ENCODE results near the gene IWS1.
"Not testable (repeated sequence)": the region's sequence is repeated elsewhere in the genome, so short reads cannot be mapped to it uniquely, and the experiment has no call there.

The IWS1 gene

DNA sequence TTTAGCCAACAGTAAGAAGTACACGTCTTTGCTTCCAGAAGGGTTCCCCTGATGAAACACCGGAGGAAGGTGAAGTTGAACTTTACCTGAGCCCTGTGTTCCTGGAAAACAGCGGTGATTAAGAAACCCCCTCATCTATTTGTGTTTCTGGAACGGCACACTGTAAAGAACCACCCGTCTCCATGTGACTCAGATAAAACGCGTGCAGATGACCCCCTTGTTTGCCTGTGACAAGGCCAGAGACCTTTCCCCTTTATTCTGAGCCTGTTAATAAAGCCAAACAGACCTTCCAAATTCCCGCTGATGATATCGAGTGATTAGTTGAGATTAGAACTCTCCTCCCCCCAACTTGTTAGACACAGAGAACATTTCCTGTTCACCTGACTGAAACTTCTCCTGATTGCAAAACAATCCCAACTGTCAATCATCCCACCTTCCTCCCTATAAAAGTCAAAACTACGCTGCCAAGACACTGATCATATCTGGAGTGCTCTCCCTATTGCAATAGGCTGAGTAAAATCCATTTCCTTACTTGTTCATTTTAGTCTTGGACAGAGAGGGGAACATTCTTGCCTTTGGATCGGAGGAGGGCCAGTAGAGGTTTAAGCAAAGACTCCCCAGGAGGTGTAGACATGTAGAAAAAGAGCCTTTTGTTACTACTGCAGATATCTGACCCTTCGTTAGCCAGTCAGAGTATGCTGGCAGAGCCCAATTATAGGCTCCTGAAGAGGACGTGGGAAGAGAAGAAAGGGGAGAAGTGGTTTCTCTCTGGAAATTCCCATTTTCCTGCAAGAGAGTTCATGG is 914 bp upstream of the IWS1 start:
- no peak for DNase-seq

DNA sequence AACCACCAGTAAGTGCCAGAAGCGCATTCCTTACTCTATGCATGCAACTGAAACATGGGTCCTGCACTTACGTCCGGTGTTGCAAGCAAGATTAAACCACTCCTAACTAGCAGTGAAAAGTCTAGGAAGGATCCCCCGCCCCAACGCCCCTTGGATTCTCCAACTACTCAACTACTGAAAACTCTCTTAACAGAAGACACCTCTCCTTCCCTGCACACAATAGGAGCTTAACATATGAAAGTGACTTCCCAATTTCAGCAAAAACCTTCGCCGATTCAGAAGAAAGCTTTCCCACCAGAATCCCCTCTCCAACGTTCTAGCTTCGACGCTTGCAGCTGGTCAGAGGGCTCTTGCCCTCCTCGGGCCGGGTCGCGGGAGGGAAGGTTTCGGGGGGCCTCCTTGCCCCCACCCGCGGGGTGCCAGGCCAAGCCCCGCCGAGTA is 578 bp downstream of the IWS1 start:
- peak; percentile 24 for DNase-seq

DNA sequence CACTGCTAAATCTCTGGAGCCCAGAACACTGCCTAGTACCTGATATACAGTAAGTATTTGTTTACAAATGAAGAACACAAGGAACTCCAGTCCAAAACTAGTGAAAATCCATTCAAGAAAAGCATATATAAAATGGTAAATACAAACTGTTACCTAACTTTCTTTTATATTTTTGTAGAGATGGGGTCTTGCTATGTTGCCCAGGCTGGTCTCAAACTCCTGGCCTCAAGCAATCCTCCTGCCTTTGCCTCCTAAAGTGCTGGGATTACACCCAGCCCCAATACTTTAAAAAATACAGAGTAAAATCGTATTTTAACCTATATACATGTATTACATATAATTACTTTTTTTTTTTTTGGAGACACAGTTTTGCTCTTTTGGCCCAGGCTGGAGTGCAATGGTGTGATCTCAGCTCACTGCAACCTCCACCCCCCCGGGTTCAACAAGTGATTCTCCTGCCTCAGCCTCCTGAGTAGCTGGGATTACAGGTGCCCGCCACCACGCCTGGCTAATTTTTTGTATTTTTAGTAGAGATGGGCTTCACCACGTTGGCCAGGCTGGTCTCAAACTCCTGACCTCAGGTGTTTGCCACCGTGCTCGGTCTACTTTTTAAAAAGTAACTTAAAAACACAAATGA is 2.0 kb downstream of the IWS1 start:
- DNase-seq, result not testable (repeated sequence)

DNA sequence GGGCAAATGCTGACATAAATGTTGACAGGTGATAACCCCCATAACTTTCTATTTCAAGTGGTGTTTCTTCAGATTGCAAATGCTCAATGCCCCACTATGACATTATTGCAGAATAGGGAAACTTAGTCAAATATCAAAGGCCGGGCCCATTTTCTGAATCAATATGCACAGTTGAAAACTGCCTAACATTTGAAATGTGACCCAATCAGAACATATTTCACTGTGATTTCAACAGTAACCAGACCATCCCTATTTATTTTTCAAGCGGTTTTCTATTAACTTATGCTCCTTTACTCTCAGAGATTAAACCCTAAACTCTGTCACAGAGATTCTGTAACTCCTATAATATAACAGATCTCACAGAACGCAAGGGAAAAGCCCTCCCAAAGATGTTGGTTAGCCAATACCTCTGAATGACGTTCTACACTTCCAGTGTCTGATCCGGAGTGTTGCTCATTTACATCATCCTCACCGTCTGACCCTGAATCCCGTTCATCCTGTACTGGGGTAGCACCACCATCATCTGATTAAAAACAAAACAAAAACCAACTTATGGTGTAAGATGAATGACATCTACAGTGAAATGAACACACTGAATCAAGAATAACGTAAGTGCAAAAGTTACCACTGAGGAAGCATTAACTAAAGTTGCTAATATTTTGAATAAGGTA is 2.9 kb downstream of the IWS1 start:
- DNase-seq, result no peak

DNA sequence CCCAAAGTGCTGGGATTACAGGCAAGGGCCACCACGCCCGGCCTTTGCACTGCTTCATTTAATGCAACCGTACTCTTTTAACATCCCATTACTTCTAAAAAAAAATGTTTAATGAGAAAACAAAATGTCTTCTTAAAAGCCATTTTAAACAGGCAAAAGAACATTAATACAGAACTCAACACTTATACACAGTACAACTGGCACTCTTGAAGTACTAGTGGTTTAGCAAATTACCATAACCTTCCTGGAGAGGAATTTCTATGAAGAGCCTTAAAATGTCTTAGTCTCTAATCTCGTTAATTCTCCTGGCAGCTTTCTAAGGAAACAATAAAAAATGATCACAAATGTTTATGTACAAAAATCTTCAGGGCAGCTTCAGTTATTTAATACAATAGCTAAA is 5.9 kb downstream of the IWS1 start:
- no peak for DNase-seq

DNA sequence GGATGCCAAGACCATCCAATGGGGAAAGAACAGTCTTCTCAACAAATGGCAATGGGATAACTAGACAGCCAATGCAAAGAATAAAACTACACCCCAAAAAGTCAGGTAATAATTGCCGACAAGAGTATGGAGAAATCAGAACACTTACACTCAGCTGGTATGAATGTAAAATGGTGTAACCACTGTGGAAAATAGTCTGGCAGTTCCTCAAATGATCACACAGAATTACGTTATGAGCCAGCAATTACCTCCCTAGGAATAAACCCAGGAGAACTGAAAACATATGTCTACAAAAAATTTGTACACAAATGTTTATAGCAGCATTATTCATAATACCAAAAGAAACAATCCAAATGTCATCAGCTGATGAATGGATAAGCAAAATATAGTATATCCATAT is 8.8 kb downstream of the IWS1 start:
- no peak for DNase-seq

DNA sequence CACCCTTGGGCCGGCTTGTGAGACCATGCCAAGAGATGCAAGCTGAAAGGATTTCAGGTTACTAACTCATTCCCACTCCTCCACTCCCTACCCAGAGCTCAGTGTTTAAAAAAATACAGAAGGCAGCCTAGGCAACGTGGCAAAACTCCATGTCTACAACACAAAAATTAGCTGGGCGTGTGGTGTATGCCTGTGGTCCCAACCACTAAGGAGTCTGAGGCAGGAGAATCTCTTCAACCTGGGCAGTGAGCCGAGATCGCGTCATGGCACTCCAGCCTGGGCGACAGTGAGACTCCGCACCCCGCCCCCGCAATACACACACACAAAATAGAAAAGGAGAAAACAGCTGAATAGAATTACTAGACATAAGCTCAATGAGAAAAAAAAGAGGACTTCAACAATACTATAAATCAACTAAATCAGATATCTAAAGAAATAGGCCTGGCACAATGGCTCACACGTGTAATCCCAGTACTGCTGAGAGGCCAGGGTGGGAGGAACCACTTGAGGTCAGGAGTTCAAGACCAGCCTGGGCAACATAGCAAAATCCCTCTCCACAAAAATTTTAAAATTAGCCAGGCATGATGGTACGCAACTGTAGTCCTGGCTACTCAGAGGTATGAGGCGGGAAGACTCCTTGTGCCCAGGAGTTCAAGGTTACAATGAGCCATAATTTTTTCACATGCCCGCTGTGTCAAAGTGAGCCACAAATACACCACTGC is 10.1 kb downstream of the IWS1 start:
- DNase-seq, result no peak

DNA sequence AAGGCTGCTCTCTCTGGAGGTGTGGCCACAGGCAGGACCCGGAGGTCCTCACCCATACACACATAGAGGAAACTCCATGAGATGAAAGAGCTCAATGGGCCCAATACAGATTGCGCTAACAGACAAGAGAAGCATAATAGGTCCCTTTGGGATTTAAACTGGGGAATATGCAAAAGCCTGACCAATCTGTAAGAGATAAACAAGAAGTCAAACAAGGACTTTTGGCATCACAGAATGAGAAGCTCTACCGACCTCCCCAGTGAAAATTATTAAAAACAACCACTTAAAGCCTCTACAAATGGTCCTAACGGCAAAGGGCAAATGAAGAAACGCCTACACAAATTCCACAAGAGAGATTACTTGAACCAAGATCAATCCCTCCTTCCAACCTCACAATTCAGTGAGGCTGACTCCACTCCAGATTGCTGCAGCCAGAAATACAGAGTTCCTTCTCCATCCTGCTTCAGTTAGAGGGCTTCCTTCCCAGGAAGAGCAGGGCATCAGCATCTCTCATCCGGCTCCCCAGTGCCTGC is 10.8 kb downstream of the IWS1 start:
- DNase-seq, result no peak

DNA sequence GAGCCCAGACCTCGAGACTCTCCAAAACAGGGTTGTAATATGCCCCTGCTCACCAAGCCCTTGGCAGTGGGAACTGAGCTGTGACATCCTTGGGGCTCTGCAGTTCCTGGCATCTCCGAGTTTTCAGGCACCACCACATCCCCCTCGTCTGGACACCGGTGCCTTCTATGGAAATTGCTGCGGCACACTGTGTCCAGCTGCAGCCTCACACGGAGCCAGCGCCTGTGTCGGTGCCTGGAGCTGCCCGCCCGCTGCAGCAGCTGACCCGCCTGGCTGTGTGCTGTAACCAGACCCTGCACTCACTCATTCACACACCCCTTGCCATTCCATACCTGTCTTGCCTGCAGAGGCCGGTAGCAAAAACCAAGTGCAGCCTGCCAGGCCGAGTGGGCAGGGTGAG is 11.8 kb downstream of the IWS1 start:
- no peak for DNase-seq

DNA sequence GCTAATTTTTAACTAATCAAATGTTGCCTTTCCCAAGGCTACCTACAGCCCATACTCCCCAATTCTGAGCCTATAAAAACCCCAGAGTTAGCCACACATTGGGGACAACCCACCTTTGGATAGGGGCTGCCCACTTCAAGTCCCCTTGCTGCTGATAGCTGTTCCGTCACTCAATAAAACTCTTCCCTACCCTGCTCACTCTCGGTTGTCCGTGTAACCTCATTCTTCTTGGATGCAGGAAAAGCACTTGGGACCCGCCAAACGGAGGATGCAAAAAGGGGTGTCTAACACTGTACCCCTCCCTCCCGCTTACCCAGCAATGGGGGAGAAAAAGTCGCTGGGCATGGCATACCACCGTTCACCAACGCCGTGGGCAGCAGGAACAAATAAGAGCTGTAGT is 12.2 kb downstream of the IWS1 start:
- no peak for DNase-seq

DNA sequence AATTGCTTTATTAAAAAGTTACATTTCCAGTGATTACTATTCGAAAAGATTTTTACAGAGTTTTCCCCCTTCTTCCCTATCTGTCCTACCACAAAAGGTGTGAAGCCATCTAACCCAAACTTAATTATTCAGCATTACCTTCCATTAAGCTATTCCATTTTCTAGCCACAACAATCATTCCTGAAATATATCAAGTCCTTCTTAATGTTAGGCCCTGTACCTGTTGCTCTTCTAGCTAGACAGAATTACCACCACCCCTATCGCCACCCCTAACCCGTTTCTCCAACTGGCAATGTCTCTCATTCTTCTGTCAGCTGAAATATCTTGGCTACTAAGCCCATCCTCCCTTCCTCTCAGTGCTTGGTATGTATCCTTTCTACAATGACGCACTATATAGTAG is 13.9 kb downstream of the IWS1 start:
- no peak for DNase-seq

DNA sequence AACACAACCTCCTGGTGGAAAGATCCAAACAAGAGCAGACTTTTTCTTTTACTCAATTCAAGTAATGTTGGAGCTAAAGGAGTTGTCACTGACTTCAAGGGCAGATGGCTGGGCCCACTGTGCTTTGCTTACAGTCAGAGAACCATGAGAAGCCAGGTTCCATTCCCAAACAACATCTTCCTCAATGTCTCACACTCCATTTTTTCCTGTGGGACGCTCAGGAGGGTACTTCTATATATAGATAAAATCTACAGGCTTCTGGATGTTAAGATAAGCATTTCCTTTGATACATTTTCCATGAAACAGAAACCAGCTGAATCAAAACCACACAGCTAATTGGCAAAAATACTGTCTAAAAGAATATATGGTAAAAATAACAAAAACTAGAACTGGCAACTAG is 14.4 kb downstream of the IWS1 start:
- no peak for DNase-seq

DNA sequence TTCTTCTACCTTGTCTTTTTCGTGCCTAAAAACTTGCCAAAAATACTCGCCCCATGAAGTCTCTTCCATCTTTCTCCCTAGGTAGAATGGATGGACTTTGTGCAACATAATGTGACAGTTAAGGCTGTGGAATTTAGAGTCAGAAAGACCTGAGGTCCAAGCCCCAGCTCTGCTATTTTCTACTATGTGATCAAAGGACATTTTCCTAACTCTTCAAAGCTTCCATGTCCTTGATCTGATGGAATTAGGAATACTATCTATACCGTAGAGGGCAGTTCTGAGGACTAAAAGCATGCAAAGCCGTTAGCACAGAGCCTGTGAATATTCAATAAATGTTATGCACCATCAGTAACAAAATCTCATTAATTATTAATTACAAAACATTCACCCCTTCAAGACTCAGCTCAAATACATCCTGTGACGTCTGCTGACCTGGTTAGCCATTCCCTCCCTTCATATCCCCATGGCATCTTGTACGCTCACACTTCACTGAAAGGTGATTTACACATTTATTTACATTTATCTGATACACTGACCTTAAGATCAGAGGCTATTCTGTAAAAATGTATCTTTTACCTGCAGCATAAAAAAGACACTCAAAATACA is 15.1 kb downstream of the IWS1 start:
- DNase-seq, result no peak

DNA sequence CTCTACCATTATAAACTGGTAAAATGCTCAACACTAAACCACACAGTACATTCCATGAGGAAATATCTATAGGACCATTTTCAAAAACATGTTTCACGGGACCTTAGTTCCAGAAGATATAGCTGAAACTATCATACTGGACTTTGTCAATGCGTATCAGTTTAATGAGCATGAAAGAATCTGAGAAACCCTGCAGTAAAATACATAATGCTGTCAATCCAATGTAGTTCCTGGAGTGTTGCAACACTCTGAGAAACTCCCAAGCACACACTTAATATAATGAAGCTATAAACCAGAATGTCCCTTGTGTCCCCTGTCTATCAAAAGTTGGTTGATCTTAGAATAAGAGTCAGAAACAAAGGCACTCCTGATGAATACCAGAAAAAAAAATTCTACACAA is 16.2 kb downstream of the IWS1 start:
- DNase-seq, result no peak

DNA sequence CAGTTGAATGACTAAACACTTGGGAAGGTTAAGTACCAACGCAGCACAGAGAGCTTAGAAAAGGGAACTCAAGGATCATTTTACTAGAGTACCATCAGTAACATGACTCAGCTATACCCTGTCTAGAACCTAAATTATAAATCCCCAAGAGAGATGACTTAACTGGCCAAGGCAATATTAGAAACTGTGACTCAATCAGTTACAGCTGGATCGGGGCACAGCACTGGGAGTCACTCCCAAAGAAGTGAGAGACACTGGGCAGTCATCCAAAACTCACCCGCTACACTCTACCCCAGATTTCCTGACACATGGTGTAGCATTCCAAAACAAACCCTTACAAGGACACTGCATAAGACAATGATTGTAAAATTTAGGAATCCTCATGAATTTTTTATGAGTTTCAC is 17.7 kb downstream of the IWS1 start:
- no peak for DNase-seq

DNA sequence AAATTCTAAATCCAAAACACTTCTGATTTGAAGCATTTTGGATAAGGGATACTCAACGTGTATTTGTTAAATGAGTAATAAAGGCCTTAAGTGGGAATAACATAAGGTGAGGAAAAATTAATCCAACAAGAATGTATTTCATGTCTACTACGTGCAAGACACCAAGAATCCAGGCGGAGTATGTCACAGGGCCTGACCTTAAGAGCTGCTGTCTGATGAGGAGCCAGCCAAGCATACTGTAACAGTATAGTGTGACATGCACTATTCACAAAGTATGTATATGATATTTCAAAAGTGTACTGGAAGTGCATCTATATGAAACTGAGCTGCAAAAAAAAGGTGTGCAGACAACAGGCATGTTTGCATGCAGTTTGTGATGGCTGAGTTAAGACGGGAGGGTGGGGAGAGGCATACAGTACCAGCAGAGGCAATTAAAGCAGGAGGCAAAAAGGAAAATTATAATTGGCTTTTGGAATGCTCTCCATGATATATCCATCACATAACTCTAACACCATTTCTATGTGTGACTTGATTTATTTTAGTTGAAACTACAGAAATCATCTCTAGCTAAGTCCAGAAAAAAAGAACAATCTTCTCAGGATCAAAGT is 18.2 kb downstream of the IWS1 start:
- no peak for DNase-seq

DNA sequence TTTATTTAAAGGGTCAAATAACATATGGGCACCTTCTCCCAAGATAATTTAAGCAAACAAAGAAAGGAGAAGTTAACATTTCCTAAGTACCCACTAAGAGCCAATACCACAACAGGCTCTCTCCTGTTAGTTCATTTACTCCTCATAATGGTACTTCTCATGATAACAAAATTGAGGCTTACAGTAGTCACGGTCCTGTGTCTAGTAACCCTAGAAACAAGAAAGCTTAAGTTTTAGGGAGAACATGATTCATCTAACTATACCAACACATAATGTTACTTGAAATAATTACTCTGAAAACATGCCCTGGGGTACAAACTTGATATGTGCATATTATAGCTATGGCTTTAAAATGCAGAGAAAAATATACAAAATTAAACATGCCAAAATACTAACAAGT is 19.8 kb downstream of the IWS1 start:
- no peak for DNase-seq

DNA sequence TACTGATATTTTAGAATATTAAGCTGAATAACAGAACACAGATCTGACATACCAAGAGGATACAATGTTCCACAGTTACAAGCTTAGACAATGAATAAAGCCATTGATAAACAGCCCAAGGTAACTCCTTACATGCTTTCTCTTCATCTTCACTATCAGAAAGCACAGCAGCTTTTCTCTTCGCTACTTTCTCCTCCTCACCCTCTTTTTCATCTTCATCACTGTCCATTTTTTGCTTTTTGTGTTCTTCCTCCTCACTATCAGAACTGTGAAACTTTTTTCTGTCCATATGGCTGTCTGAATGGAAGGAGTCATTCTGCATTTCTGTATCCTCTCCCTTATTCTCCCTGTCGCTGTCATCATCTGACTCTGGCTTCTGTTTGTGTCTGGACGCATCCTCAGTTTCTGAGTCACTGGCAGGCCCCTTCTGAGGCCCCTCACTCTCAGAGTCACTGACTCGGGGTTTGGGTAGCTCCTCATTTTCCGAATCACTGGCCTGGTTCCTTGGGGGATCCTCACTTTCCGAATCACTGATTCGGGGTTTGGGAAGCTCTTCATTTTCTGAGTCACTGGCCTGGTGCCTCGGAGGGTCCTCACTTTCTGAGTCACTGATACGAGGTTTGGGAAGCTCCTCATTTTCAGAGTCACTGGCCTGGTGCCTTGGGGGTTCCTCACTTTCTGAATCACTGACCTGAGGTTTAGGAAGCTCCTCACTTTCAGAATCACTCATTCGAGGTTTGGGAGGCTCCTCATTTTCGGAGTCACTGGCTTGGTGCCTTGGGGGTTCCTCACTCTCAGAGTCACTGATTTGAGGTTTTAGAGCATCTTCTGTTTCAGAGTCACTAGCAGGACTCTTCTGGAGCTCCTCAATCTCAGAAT is 21.5 kb downstream of the IWS1 start:
- no peak for DNase-seq

DNA sequence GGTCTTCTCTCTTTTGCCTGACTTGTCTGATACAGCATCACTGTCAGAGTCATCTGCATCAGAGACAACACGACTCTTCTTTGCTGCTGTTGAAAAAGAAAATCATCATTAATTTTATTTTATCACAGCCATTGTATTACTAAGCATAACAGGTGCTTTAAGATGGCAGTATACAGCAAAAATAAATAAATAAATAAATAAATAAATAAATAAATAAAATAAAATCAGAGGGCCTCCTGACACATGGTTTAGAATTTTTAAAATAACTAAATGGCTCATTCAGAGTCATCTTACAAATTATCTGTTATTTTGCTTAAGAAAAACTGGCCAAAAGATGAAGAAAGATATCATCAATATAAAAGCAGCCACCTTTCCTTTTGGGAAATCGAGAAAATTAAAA is 22.8 kb downstream of the IWS1 start:
- DNase-seq, result no peak

DNA sequence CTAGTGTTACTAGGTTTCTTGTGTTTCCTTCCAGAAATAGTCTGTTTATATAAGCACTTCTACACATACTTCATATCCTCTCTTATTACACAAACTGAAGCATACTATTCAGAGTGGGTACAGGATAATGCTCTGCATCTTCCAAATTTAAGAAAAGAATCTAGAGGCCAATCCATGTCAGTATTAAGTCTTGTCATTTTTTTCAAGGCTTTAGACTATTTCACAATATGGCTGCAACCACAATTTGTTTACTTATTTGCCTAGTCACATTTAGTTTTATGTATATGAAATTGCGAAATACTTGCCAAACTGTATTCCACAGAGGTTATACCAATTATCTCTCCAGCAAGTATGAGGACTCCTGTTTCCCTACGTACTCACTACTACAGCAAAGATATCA is 27.9 kb downstream of the IWS1 start:
- DNase-seq, result no peak

DNA sequence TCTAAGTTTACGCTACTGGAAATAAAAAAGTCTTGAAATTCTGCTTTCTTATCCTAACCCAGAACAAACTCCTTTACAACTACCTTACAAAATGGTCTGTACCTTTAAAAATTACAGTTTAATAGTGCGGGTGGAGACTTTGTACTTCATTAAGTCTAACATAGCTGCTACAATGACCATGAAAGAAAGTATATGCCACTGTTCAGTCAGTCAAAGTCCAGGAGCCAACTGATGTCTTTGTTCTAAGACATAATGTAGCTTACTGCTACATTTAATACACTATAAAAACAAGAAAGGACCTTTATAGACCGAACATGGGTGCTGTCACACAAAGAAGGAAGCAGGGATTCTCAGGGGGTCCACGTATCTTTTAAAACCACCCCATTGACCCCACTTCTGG is 36.0 kb downstream of the IWS1 start:
- DNase-seq, result no peak
